H9 (cell line): ENCODE data around the gene ALDH1L1. TPM values are rescaled to one million over a fixed set of nuclear protein-coding genes. Genes with fewer than 3 reads are reported as not detected.

Experiments
- DNase-seq: peaks from one replicate; pipeline ENCODE4 v3.0.0-alpha.2; 2017
- H2AFZ ChIP-seq: one replicate; pipeline ENCODE4 v1.6.1; 2013; ENCODE audit warnings: mild to moderate bottlenecking, low read length, control low read depth, moderate library complexity
- H2AK5ac ChIP-seq: 2 replicates; pipeline ENCODE4 v1.6.1; 2013; ENCODE audit warnings: low read length, control low read depth, mixed read lengths; ENCODE audit not compliant: insufficient read length
- H2BK120ac ChIP-seq: one replicate; pipeline ENCODE4 v1.6.1; 2013; ENCODE audit warnings: low read depth, mild to moderate bottlenecking, low read length, control low read depth, inconsistent platforms; ENCODE audit not compliant: poor library complexity, severe bottlenecking
- H2BK12ac ChIP-seq: 2 replicates; pipeline ENCODE4 v1.6.1; 2013; ENCODE audit warnings: low read length, control low read depth, mixed read lengths, low read depth; ENCODE audit not compliant: insufficient read length
- H2BK15ac ChIP-seq: 2 replicates; pipeline ENCODE4 v1.6.1; 2013; ENCODE audit warnings: low read depth, low read length, control low read depth
- H2BK20ac ChIP-seq: one replicate; pipeline ENCODE4 v1.6.1; 2013; ENCODE audit warnings: low read depth, mild to moderate bottlenecking, low read length, control low read depth, inconsistent platforms; ENCODE audit not compliant: poor library complexity, severe bottlenecking
- H2BK5ac ChIP-seq: 2 replicates; pipeline ENCODE4 v1.6.1; 2013; ENCODE audit warnings: low read length, control low read depth, mixed read lengths; ENCODE audit not compliant: insufficient read length
- H3K14ac ChIP-seq: 2 replicates; pipeline ENCODE4 v1.6.1; 2013; ENCODE audit warnings: low read length, control low read depth; ENCODE audit not compliant: insufficient read depth
- H3K18ac ChIP-seq: 2 replicates; pipeline ENCODE4 v1.6.1; 2013; ENCODE audit warnings: low read depth, mild to moderate bottlenecking, mixed read lengths, low read length, control low read depth; ENCODE audit not compliant: insufficient read length
- H3K23ac ChIP-seq: 2 replicates; pipeline ENCODE4 v1.6.1; 2013; ENCODE audit warnings: low read length, control low read depth, mixed read lengths, low read depth; ENCODE audit not compliant: insufficient read length
- H3K23me2 ChIP-seq: 2 replicates; pipeline ENCODE4 v1.6.1; 2013; ENCODE audit warnings: low read depth, mild to moderate bottlenecking, mixed read lengths, low read length, control low read depth; ENCODE audit not compliant: insufficient read length, poor library complexity, severe bottlenecking
- H3K27ac ChIP-seq: 2 replicates; pipeline ENCODE4 v1.5.1; 2013; ENCODE audit warnings: low read length, control low read depth, mixed read lengths, low read depth; ENCODE audit not compliant: insufficient read length
- H3K27me3 ChIP-seq: 2 replicates; pipeline ENCODE4 v1.6.1; 2013; ENCODE audit warnings: low read length, control low read depth, inconsistent platforms; ENCODE audit not compliant: insufficient read depth
- H3K4ac ChIP-seq: 2 replicates; pipeline ENCODE4 v1.6.1; 2013; ENCODE audit warnings: low read depth, mild to moderate bottlenecking, control low read depth, inconsistent platforms, low read length, moderate library complexity
- H3K4me1 ChIP-seq: 2 replicates; pipeline ENCODE4 v1.6.1; 2013; ENCODE audit warnings: low read length, control low read depth, inconsistent platforms; ENCODE audit not compliant: insufficient read depth
- H3K4me2 ChIP-seq: 2 replicates; pipeline ENCODE4 v1.6.1; 2013; ENCODE audit warnings: low read length, control low read depth, mixed read lengths; ENCODE audit not compliant: insufficient read length, insufficient read depth
- H3K56ac ChIP-seq: 2 replicates; pipeline ENCODE4 v1.6.1; 2013; ENCODE audit warnings: low read depth, mild to moderate bottlenecking, mixed read lengths, low read length, control low read depth; ENCODE audit not compliant: insufficient read length
- H3K79me1 ChIP-seq: 2 replicates; pipeline ENCODE4 v1.6.1; 2013; ENCODE audit warnings: low read depth, mild to moderate bottlenecking, moderate library complexity, low read length, control low read depth, inconsistent platforms; ENCODE audit not compliant: insufficient read depth, poor library complexity, severe bottlenecking
- H3K79me2 ChIP-seq: 2 replicates; pipeline ENCODE4 v1.6.1; 2013; ENCODE audit warnings: low read length, control low read depth, inconsistent platforms; ENCODE audit not compliant: insufficient read depth
- H3K9ac ChIP-seq: 2 replicates; pipeline ENCODE4 v1.6.1; 2013; ENCODE audit warnings: low read length, control low read depth, mixed read lengths; ENCODE audit not compliant: insufficient read length; ENCODE audit errors: extremely low read depth
- H3K9me3 ChIP-seq: one replicate; pipeline ENCODE4 v1.6.1; 2013; ENCODE audit warnings: low read depth, low read length, inconsistent platforms; ENCODE audit not compliant: control insufficient read depth
- H3T11ph ChIP-seq: one replicate; pipeline ENCODE4 v1.6.1; 2013; ENCODE audit warnings: mild to moderate bottlenecking, low read length, control low read depth, inconsistent platforms
- H4K20me1 ChIP-seq: one replicate; pipeline ENCODE4 v1.6.1; 2013; ENCODE audit not compliant: control insufficient read depth, insufficient read length, insufficient read depth
- H4K5ac ChIP-seq: 2 replicates; pipeline ENCODE4 v1.6.1; 2013; ENCODE audit warnings: low read depth, mild to moderate bottlenecking, mixed read lengths, low read length, control low read depth; ENCODE audit not compliant: insufficient read length
- H4K8ac ChIP-seq: replicated peaks from 2 replicates; pipeline ENCODE4 v1.6.1; 2013; ENCODE audit warnings: low read length, control low read depth, mixed read lengths, low read depth; ENCODE audit not compliant: insufficient read length
- H4K91ac ChIP-seq: 2 replicates; pipeline ENCODE4 v1.6.1; 2013; ENCODE audit warnings: low read depth, mild to moderate bottlenecking, moderate library complexity, mixed read lengths, low read length, control low read depth; ENCODE audit not compliant: insufficient read length
- H3K27ac Mint-ChIP-seq, 3 experiments: 2 replicates in 2 of 3; 3 replicates in 1 of 3; pipeline ENCODE4 v1.8.0; 2020 to 2021; ENCODE audit warnings: mixed read lengths in 3 of 3, mild to moderate bottlenecking in 1 of 3, moderate library complexity in 1 of 3
- H3K27me3 Mint-ChIP-seq: 2 replicates; pipeline ENCODE4 v1.8.0; 2021; ENCODE audit warnings: low read depth, mild to moderate bottlenecking, moderate library complexity, mixed read lengths
- H3K36me3 Mint-ChIP-seq, 3 experiments: 2 replicates in 2 of 3; 3 replicates in 1 of 3; pipeline ENCODE4 v1.8.0; 2020 to 2021; ENCODE audit warnings: low read depth in 3 of 3, mixed read lengths in 3 of 3; ENCODE audit not compliant: insufficient read depth in 1 of 3
- H3K4me1 Mint-ChIP-seq, 2 experiments: 2 replicates each; pipeline ENCODE4 v1.8.0; 2020; ENCODE audit warnings: mixed read lengths in 2 of 2
- H3K4me3 Mint-ChIP-seq, 2 experiments: 2 replicates in 1 of 2; 3 replicates in 1 of 2; pipeline ENCODE4 v1.8.0; 2020 to 2021; ENCODE audit warnings: mild to moderate bottlenecking in 2 of 2, mixed read lengths in 2 of 2, moderate library complexity in 1 of 2
- H3K9me3 Mint-ChIP-seq, 2 experiments: 2 replicates in 1 of 2; 3 replicates in 1 of 2; pipeline ENCODE4 v1.8.0; 2020; ENCODE audit warnings: mild to moderate bottlenecking in 2 of 2, mixed read lengths in 2 of 2, moderate library complexity in 1 of 2
- CTCF ChIP-seq: fragments of 200-600 bp; sonication (generic); conservative IDR thresholded peaks from 3 replicates; pipeline ENCODE4 v1.8.0; 2021; ENCODE audit warnings: antibody characterized with exemption, mild to moderate bottlenecking
- WGBS: extraction: QIAGEN DNeasy Blood & Tissue Kit; methylation state at CpG from one replicate; pipeline ENCODE4 v1.1.7; 2013; ENCODE audit warnings: missing lambda C conversion rate, low lambda C conversion rate, mixed read lengths; ENCODE audit not compliant: insufficient read length; ENCODE audit errors: extremely low coverage; 5-methylcytosine and 5-hydroxymethylcytosine counted together
- total RNA-seq: library from RNA; stranded (reverse); gene quantifications from 2 replicates; pipeline ENCODE4 v1.2.1, GENCODE V29; 2021

Gene ALDH1L1
- total RNA-seq, 1 experiment from 2014 or later, result 0.90 TPM

- no peak overlapping the region for H4K91ac ChIP-seq
- no peak overlapping the region for H3T11ph ChIP-seq
- no peak overlapping the region for H3K18ac ChIP-seq
- Mint-ChIP-seq H3K27me3 (peaks cover 9% of the 10 kb centered on the region), H3K4me1 (0 out of 4 replicates have a peak, but pooled peaks cover 0 to 6% of the 10 kb centered on the region in 2 experiments), H3K4me3 (no peak overlapping the region), H3K36me3 (peaks cover 0 to 5% (median 2%) of the 10 kb centered on the region in 3 experiments; a peak in 2 of 7 replicates), H3K27ac (no peak overlapping the region), H3K9me3 (no peaks in the 10 kb centered on the region; a peak in 1 of 5 replicates)
- H2BK5ac ChIP-seq, result no peak overlapping the region
- no peak overlapping the region for H2BK12ac ChIP-seq
- no CpG with 5 or more reads among the region's 1 CpG for WGBS
- H3K4ac ChIP-seq, result no peak overlapping the region
- H3K27ac ChIP-seq, result no peak overlapping the region
- no peak overlapping the region for H2BK15ac ChIP-seq
- no peak overlapping the region for H4K8ac ChIP-seq
- no peaks in the 10 kb centered on the region for H3K4me1 ChIP-seq
- H4K5ac ChIP-seq, result no peak overlapping the region
- DNase-seq, result no peak
- H3K4me2 ChIP-seq, result no peak overlapping the region
- no peak overlapping the region for H2BK20ac ChIP-seq
- no peaks in the 10 kb centered on the region for H3K9me3 ChIP-seq
- H3K79me1 ChIP-seq, result no peaks in the 10 kb centered on the region
- H3K27me3 ChIP-seq, result no peaks in the 10 kb centered on the region
- no peaks in the 10 kb centered on the region for H4K20me1 ChIP-seq
- H3K9ac ChIP-seq, result no peak overlapping the region
- no peak overlapping the region for H2AFZ ChIP-seq
- H2BK120ac ChIP-seq, result no peak overlapping the region
- no peak overlapping the region for H2AK5ac ChIP-seq
- H3K56ac ChIP-seq, result no peak overlapping the region
- H3K23me2 ChIP-seq, result no peaks in the 10 kb centered on the region
- no peak overlapping the region for H3K23ac ChIP-seq
- H3K79me2 ChIP-seq, result no peaks in the 10 kb centered on the region
- H3K14ac ChIP-seq, result no peak overlapping the region
- no peak for TF ChIP-seq CTCF
These were observed 20.9 kb downstream of the ALDH1L1 start for GRCh38 chr3:126159476-126159875.
